ENCODE results near the gene ORC3. TPM values are rescaled to one million over a fixed set of nuclear protein-coding genes. Genes with fewer than 3 reads are reported as not detected.

The ORC3 gene
- polyA plus RNA-seq, 1 donor (not counting 4 experiments of a cell fraction or from before 2014, with no cell fraction given) = 37.4 TPM

DNA sequence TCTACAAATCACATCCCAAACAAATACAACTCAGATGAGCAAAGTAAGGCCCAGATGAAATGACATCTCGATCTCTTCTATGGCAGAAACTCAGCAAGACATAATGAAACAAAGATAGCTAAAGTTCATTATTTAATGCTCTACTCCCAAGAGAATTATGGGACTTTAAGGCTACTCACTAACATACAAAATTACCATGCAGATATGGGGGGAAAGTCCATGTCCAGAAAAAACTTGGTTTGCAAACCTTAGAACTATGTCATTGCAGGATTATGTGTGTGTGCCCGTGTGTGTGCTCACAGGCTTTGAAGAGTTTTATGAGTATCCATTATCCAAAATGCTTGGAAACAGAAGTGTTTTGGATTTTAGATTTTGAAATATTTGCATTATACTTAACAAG lies 78.1 kb downstream of the ORC3 start:
- Histone ChIP-seq H3K36me3 (ENCODE audit: control insufficient read depth in 2 of 2, extremely low read depth in 1 of 2, insufficient read depth in 2 of 2, low read length in 2 of 2) (peaks cover 4 to 16% of the 10 kb centered on the region in 2 experiments), H3K9me3 (ENCODE audit: control insufficient read depth, low read depth, low read length) (no peaks in the 10 kb centered on the region), H3K9me1 (ENCODE audit: control insufficient read depth, extremely low read depth, insufficient read depth, low read length) (no peaks in the 10 kb centered on the region), H3K4me3 (ENCODE audit: control insufficient read depth in 2 of 3, extremely low read depth in 1 of 3, insufficient read depth in 2 of 3, low read depth in 1 of 3, low read length in 3 of 3) (no peak overlapping the region), H2AFZ (ENCODE audit: control insufficient read depth, low read length) (no peak overlapping the region), H3K27me3 (ENCODE audit: control insufficient read depth, extremely low read depth, insufficient read depth, low read length) (no peaks in the 10 kb centered on the region), H3K4me2 (ENCODE audit: control insufficient read depth, extremely low read depth, insufficient read depth, low read depth, low read length) (no peak overlapping the region), H3K79me2 (ENCODE audit: control insufficient read depth, insufficient read depth, low read length) (no peaks in the 10 kb centered on the region), H4K20me1 (ENCODE audit: control insufficient read depth, extremely low read depth, insufficient read depth, low read length) (no peaks in the 10 kb centered on the region), H3K9ac (ENCODE audit: control insufficient read depth, extremely low read depth, insufficient read depth, low read length) (no peak overlapping the region), H3K4me1 (ENCODE audit: control insufficient read depth, extremely low read depth, insufficient read depth, low read length) (no peaks in the 10 kb centered on the region), H3K27ac (ENCODE audit: control insufficient read depth, insufficient read depth, low read length) (no peak overlapping the region)
- DNase-seq (ENCODE audit: low read depth, low spot score) = no peak
- no peak for FAIRE-seq
- dilution Hi-C loops (cut with MboI; ENCODE audit: extremely low pct_ligation_motif_present, low sequenced_read_pairs) = no loop called here
- TF ChIP-seq, protein P1, sequence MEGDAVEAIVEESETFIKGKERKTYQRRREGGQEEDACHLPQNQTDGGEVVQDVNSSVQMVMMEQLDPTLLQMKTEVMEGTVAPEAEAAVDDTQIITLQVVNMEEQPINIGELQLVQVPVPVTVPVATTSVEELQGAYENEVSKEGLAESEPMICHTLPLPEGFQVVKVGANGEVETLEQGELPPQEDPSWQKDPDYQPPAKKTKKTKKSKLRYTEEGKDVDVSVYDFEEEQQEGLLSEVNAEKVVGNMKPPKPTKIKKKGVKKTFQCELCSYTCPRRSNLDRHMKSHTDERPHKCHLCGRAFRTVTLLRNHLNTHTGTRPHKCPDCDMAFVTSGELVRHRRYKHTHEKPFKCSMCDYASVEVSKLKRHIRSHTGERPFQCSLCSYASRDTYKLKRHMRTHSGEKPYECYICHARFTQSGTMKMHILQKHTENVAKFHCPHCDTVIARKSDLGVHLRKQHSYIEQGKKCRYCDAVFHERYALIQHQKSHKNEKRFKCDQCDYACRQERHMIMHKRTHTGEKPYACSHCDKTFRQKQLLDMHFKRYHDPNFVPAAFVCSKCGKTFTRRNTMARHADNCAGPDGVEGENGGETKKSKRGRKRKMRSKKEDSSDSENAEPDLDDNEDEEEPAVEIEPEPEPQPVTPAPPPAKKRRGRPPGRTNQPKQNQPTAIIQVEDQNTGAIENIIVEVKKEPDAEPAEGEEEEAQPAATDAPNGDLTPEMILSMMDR (optimal IDR thresholded peaks at IDR 0.05 in 1 of 3, IDR thresholded peaks at IDR 0.05 in 1 of 3, conservative IDR thresholded peaks at IDR 0.05 in 1 of 3; ENCODE audit: extremely low read depth in 1 of 3, insufficient read depth in 2 of 3, low read length in 3 of 3) = no peak
- no peak for TF ChIP-seq EZH2 (IDR thresholded peaks at IDR 0.05; ENCODE audit: low read length)

DNA sequence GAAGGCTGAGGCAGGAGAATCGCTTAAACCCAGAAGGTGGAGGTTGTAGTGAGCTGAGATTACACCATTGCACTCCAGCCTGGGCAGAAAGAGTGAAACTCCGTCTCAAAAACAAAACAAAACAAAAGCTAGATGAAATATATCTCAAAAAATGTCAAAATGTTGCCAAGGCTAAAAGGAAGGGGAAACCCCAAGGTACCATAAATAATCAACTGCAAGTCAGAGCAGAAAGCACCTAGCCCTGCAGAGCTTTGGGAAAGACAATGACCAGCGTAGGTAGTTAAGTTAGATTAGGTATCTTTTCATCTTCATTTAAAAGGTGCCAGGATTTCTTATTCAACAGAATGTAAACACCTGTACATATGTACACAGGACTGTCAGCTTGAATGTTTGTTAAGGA lies 79.1 kb downstream of the ORC3 start:
- no peak overlapping the region for H3K27ac ChIP-seq (ENCODE audit: control insufficient read depth, insufficient read depth, low read length)
- H4K20me1 ChIP-seq (ENCODE audit: control insufficient read depth, extremely low read depth, insufficient read depth, low read length) = no peaks in the 10 kb centered on the region
- H3K36me3 ChIP-seq (ENCODE audit: control insufficient read depth in 2 of 2, extremely low read depth in 1 of 2, insufficient read depth in 2 of 2, low read length in 2 of 2) = peaks cover 6 to 17% of the 10 kb centered on the region in 2 experiments
- H3K9me1 ChIP-seq (ENCODE audit: control insufficient read depth, extremely low read depth, insufficient read depth, low read length) = no peaks in the 10 kb centered on the region
- no peak for FAIRE-seq
- H3K27me3 ChIP-seq (ENCODE audit: control insufficient read depth, extremely low read depth, insufficient read depth, low read length) = no peaks in the 10 kb centered on the region
- H2AFZ ChIP-seq (ENCODE audit: control insufficient read depth, low read length) = no peak overlapping the region
- DNase-seq (ENCODE audit: low read depth, low spot score) = no peak
- H3K9ac ChIP-seq (ENCODE audit: control insufficient read depth, extremely low read depth, insufficient read depth, low read length) = no peak overlapping the region
- no peaks in the 10 kb centered on the region for H3K9me3 ChIP-seq (ENCODE audit: control insufficient read depth, low read depth, low read length)
- no peak overlapping the region for H3K4me2 ChIP-seq (ENCODE audit: control insufficient read depth, extremely low read depth, insufficient read depth, low read depth, low read length)
- TF ChIP-seq, protein P1 (optimal IDR thresholded peaks at IDR 0.05 in 1 of 3, IDR thresholded peaks at IDR 0.05 in 1 of 3, conservative IDR thresholded peaks at IDR 0.05 in 1 of 3; ENCODE audit: extremely low read depth in 1 of 3, insufficient read depth in 2 of 3, low read length in 3 of 3) = no peak
- TF ChIP-seq EZH2 (IDR thresholded peaks at IDR 0.05; ENCODE audit: low read length) = no peak
- no peaks in the 10 kb centered on the region for H3K79me2 ChIP-seq (ENCODE audit: control insufficient read depth, insufficient read depth, low read length)
- no peak overlapping the region for H3K4me3 ChIP-seq (ENCODE audit: control insufficient read depth in 2 of 3, extremely low read depth in 1 of 3, insufficient read depth in 2 of 3, low read depth in 1 of 3, low read length in 3 of 3)
- dilution Hi-C loops (cut with MboI; ENCODE audit: extremely low pct_ligation_motif_present, low sequenced_read_pairs) = no loop called here
- H3K4me1 ChIP-seq (ENCODE audit: control insufficient read depth, extremely low read depth, insufficient read depth, low read length) = no peaks in the 10 kb centered on the region

Data from keratinocyte (primary cell).